B cell (primary cell): Measurements from ENCODE around the gene COL4A5. TPM values are rescaled to one million over a fixed set of nuclear protein-coding genes. Genes with fewer than 3 reads are reported as not detected.

Experiments
- ATAC-seq: fragments of 200-7000 bp; cut with Tn5 transposase; one replicate; pipeline ENCODE4 v1.10.0; 2021; ENCODE audit warnings: low read depth, mild to moderate bottlenecking, moderate number of reproducible peaks, moderate library complexity
- CTCF ChIA-PET: fragments of 350-600 bp; sonication (Branson Sonifier 250); formaldehyde crosslinking; loops from one replicate; lab custom pipeline; 2021; ENCODE audit warnings: antibody characterized with exemption, inconsistent platforms; lab: Charles Lee
- POLR2A ChIA-PET: fragments of 350-600 bp; sonication (Branson Sonifier 250); formaldehyde crosslinking; loops from one replicate; lab custom pipeline; 2021; ENCODE audit warnings: antibody characterized with exemption; lab: Charles Lee
- DNase-seq: peaks from one replicate; pipeline ENCODE4 v3.0.0; 2013
- H2AFZ ChIP-seq: 2 replicates; pipeline ENCODE4 v1.6.1; 2012; ENCODE audit warnings: mild to moderate bottlenecking, low read depth, low read length; ENCODE audit not compliant: insufficient read depth, poor library complexity, severe bottlenecking
- H3K27ac ChIP-seq, 2 donors: 1 replicate in 1 of 2; 2 replicates in 1 of 2; pipeline ENCODE4 v1.5.1; 2012 to 2013; ENCODE audit warnings: low read length in 2 of 2, mild to moderate bottlenecking in 2 of 2, moderate library complexity in 1 of 2
- H3K27me3 ChIP-seq, 4 experiments: fragments of 200-600 bp in 1 of 4; sonication (generic) in 1 of 4; replicated peaks in 1 of 4; 1 replicate in 2 of 4; 2 replicates in 2 of 4; pipeline versions ENCODE4 v1.6.1 to v1.7.0; 2013 to 2016; ENCODE audit warnings: low read length in 3 of 4, mild to moderate bottlenecking in 2 of 4, mixed read lengths in 1 of 4, moderate library complexity in 1 of 4; ENCODE audit not compliant: insufficient read depth in 4 of 4, control insufficient read depth in 3 of 4; ENCODE audit errors: control extremely low read depth in 1 of 4
- H3K36me3 ChIP-seq, 2 experiments: replicated peaks in 1 of 2; 1 replicate in 1 of 2; 2 replicates in 1 of 2; pipeline versions ENCODE4 v1.6.1 to v1.7.1; 2013; ENCODE audit warnings: low read length in 1 of 2; ENCODE audit not compliant: insufficient read depth in 2 of 2, control insufficient read depth in 1 of 2; ENCODE audit errors: control extremely low read depth in 1 of 2, extremely low read depth in 1 of 2
- H3K4me1 ChIP-seq, 2 donors: fragments of 200-600 bp in 1 of 2; sonication (generic) in 1 of 2; 1 replicate in 1 of 2; 2 replicates in 1 of 2; pipeline versions ENCODE4 v1.5.1 to v1.6.1; 2013 to 2017; ENCODE audit warnings: low read length in 2 of 2; ENCODE audit not compliant: control insufficient read depth in 2 of 2, insufficient read depth in 2 of 2
- H3K4me2 ChIP-seq: replicated peaks from 2 replicates; pipeline ENCODE3; 2012; ENCODE audit warnings: mild to moderate bottlenecking, low read depth, low read length; ENCODE audit not compliant: poor library complexity, severe bottlenecking
- H3K4me3 ChIP-seq, 5 experiments: fragments of 200-600 bp in 1 of 5; sonication (generic) in 1 of 5; 1 replicate in 3 of 5; 2 replicates in 2 of 5; pipeline versions ENCODE4 v1.5.1 to v1.7.0; 2011 to 2016; ENCODE audit warnings: low read length in 4 of 5, mild to moderate bottlenecking in 4 of 5, low read depth in 2 of 5, control low read depth in 1 of 5, moderate library complexity in 1 of 5; ENCODE audit not compliant: insufficient read depth in 1 of 5; ENCODE audit errors: control extremely low read depth in 1 of 5, extremely low read depth in 1 of 5
- H3K79me2 ChIP-seq: fragments of 200-600 bp; sonication (generic); one replicate; pipeline ENCODE4 v1.6.0; 2016; ENCODE audit warnings: low read length; ENCODE audit not compliant: control insufficient read depth, insufficient read depth
- H3K9ac ChIP-seq: fragments of 200-600 bp; sonication (generic); 2 replicates; pipeline ENCODE4 v1.6.1; 2017; ENCODE audit warnings: mild to moderate bottlenecking, low read length, moderate library complexity
- H3K9me3 ChIP-seq, 3 donors: one replicate each; pipeline versions ENCODE4 v1.6.1 to v1.7.1; 2013; ENCODE audit warnings: low read length in 2 of 3; ENCODE audit not compliant: control insufficient read depth in 2 of 3, insufficient read depth in 1 of 3; ENCODE audit errors: control extremely low read depth in 1 of 3
- H4K20me1 ChIP-seq: 2 replicates; pipeline ENCODE4 v1.6.0; 2012; ENCODE audit warnings: mild to moderate bottlenecking, low read length; ENCODE audit not compliant: insufficient read depth, control insufficient read depth, poor library complexity, severe bottlenecking
- H3K27ac Mint-ChIP-seq: one replicate; pipeline ENCODE4 v1.8.0; 2021; ENCODE audit warnings: mixed read lengths
- H3K27me3 Mint-ChIP-seq: one replicate; pipeline ENCODE4 v1.8.0; 2021; ENCODE audit warnings: mixed read lengths
- H3K4me1 Mint-ChIP-seq: one replicate; pipeline ENCODE4 v1.8.0; 2021; ENCODE audit warnings: mixed read lengths
- H3K4me3 Mint-ChIP-seq: one replicate; pipeline ENCODE4 v1.8.0; 2021; ENCODE audit warnings: mixed read lengths
- H3K9me3 Mint-ChIP-seq: one replicate; pipeline ENCODE4 v1.8.0; 2022; ENCODE audit warnings: mixed read lengths; ENCODE audit not compliant: insufficient read depth
- CTCF ChIP-seq: fragments of 200-600 bp; IDR thresholded peaks from one replicate; pipeline ENCODE4 v1.8.0; 2022; ENCODE audit warnings: antibody characterized with exemption, mild to moderate bottlenecking
- EZH2 ChIP-seq: IDR thresholded peaks from 2 replicates; pipeline ENCODE4 v1.6.1; 2012; ENCODE audit warnings: borderline replicate concordance, low read depth, mild to moderate bottlenecking, moderate library complexity, low read length; ENCODE audit not compliant: insufficient read depth, poor library complexity, severe bottlenecking
- WGBS: methylation state at CpG from one replicate; pipeline ENCODE4 v1.1.5; 2013; ENCODE audit warnings: missing lambda C conversion rate; ENCODE audit not compliant: insufficient coverage; 5-methylcytosine and 5-hydroxymethylcytosine counted together
- intact Hi-C: fragments of 100-400 bp; cut with micrococcal nuclease; formaldehyde crosslinking; loops from one replicate; pipeline ENCODE4 v1.10.0; 2022
- polyA plus RNA-seq: library from polyadenylated mRNA; depleted of rRNA; stranded (reverse); fragments of >200 nt; gene quantifications from 2 replicates; pipeline ENCODE4 v1.2.3, GENCODE V29; 2012
- total RNA-seq, 2 donors: library from RNA; stranded (reverse); fragments of 120-200 nt in 1 of 2; gene quantifications; 1 replicate in 1 of 2; 2 replicates in 1 of 2; pipeline versions ENCODE4 v1.2.3 to v1.2.4, GENCODE V29; 2013 to 2022

Gene COL4A5
- total and polyA plus RNA-seq, 2 donors (not counting 1 experiment from before 2014, with no cell fraction given), result not detected

GRCh38 chrX:108494406-108495090, 54.9 kb downstream of the COL4A5 start:
- H3K79me2 ChIP-seq, result no peaks in the 10 kb centered on the region
- no peaks in the 10 kb centered on the region for H3K36me3 ChIP-seq
- H3K4me3 Mint-ChIP-seq, result no peak overlapping the region
- ATAC-seq (no peak), DNase-seq (no peak)
- no peak overlapping the region for H3K27ac Mint-ChIP-seq
- no peak for TF ChIP-seq EZH2
- TF ChIP-seq CTCF, result no peak
- H2AFZ ChIP-seq, result no peak overlapping the region
- H3K4me2 ChIP-seq, result no peak overlapping the region
- intact Hi-C loops, result no loop called here
- no peak overlapping the region for H3K9ac ChIP-seq
- H3K4me1 Mint-ChIP-seq, result no peaks in the 10 kb centered on the region
- CTCF ChIA-PET, result no interaction called here
- H3K27me3 ChIP-seq, result no peaks in the 10 kb centered on the region
- H3K27ac ChIP-seq, result no peak overlapping the region
- H3K9me3 ChIP-seq, result no peaks in the 10 kb centered on the region
- no peaks in the 10 kb centered on the region for H3K9me3 Mint-ChIP-seq
- H3K27me3 Mint-ChIP-seq, result no peaks in the 10 kb centered on the region
- no peaks in the 10 kb centered on the region for H4K20me1 ChIP-seq
- H3K4me3 ChIP-seq, result no peak overlapping the region
- no peaks in the 10 kb centered on the region for H3K4me1 ChIP-seq
- POLR2A ChIA-PET, result no interaction called here
- no CpG with 5 or more reads among the region's 3 CpGs for WGBS

- H4K20me1 ChIP-seq, result no peaks in the 10 kb centered on the region
- no peaks in the 10 kb centered on the region for H3K9me3 Mint-ChIP-seq
- no CpG with 5 or more reads among the region's 1 CpG for WGBS
- DNase-seq (no peak), ATAC-seq (no peak)
- intact Hi-C loops, result no loop called here
- H3K4me3 ChIP-seq, result no peak overlapping the region
- no peaks in the 10 kb centered on the region for H3K36me3 ChIP-seq
- POLR2A ChIA-PET, result no interaction called here
- H3K9me3 ChIP-seq, result no peaks in the 10 kb centered on the region
- H2AFZ ChIP-seq, result no peak overlapping the region
- H3K27me3 Mint-ChIP-seq, result no peaks in the 10 kb centered on the region
- no peaks in the 10 kb centered on the region for H3K27me3 ChIP-seq
- no peak overlapping the region for H3K4me2 ChIP-seq
- H3K4me1 Mint-ChIP-seq, result no peaks in the 10 kb centered on the region
- H3K27ac ChIP-seq, result no peak overlapping the region
- TF ChIP-seq CTCF, result no peak
- no peak for TF ChIP-seq EZH2
- no peak overlapping the region for H3K4me3 Mint-ChIP-seq
- H3K27ac Mint-ChIP-seq, result no peak overlapping the region
- H3K9ac ChIP-seq, result no peak overlapping the region
- CTCF ChIA-PET, result no interaction called here
- H3K4me1 ChIP-seq, result no peaks in the 10 kb centered on the region
- no peaks in the 10 kb centered on the region for H3K79me2 ChIP-seq
These were observed 72.1 kb downstream of the COL4A5 start for GRCh38 chrX:108511721-108512120.
